Left renal pelvis (tissue), 4 donors: ENCODE results near the gene SLC38A3. TPM values are rescaled to one million over a fixed set of nuclear protein-coding genes. Genes with fewer than 3 reads are reported as not detected.
"Not testable (repeated sequence)": the region's sequence is repeated elsewhere in the genome, so short reads cannot be mapped to it uniquely, and the experiment has no call there.

Source experiments
- DNase-seq, 4 donors: peaks; one replicate each; pipeline ENCODE4 v3.0.0-alpha.2; 2013; ENCODE audit warnings: low read depth in 4 of 4, low spot score in 3 of 4
- polyA plus RNA-seq, 4 donors: library from polyadenylated mRNA; unstranded; fragments of 120-200 nt; gene quantifications; one replicate each; pipeline ENCODE4 v1.2.1, GENCODE V29; 2013; ENCODE audit not compliant: insufficient read length in 4 of 4

Gene SLC38A3
- polyA plus RNA-seq, 4 donors, result 3.2 to 7.1 (median 6.1) TPM

DNA sequence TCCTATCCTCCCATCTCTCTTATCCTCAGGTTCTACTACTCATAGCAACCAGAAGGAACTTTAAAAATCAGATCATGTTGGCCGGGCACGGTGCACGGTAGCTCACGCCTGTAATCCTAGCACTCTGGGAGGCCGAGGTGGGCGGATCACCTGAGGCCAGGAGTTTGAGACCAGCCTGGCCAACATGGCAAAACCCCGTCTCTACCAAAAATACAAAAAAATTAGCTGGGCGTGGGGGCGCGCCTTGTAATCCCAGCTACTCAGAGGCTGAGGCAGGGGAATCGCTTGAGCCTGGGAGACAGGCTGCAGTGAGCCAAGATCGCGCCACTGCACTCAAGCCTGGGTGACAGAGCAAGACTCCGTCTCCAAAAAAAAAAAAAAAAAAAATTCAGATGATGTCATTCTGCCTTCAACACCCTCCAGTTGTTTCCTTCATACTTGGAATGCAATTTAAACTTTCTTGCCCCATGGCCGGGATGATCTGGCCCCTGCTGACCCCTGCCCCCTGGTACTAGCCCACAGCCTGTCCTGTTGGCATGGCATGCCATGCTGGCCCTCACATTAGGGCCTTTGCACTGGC lies 23.2 kb downstream of the SLC38A3 start:
- not testable (repeated sequence) for DNase-seq

DNA sequence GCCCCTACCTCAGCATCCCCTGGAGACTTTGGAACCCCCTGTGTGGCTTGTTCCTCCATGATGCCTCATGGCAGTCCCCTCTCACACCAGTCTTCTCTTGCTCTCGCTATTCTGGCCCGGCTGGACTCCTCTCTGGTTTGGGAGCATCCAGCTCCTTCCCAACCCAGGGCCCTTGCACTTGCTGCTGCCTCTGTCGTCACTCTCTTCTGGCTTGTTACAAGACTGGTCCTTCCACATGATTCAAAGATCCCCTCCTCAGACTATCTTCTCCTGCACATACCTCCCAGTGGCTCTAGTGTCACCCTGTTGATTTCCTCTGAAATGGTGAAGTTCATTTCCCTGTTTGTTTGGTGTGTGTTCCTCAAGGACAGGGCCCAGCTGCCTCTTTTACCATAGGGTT lies 24.4 kb downstream of the SLC38A3 start:
- DNase-seq, result no peak

DNA sequence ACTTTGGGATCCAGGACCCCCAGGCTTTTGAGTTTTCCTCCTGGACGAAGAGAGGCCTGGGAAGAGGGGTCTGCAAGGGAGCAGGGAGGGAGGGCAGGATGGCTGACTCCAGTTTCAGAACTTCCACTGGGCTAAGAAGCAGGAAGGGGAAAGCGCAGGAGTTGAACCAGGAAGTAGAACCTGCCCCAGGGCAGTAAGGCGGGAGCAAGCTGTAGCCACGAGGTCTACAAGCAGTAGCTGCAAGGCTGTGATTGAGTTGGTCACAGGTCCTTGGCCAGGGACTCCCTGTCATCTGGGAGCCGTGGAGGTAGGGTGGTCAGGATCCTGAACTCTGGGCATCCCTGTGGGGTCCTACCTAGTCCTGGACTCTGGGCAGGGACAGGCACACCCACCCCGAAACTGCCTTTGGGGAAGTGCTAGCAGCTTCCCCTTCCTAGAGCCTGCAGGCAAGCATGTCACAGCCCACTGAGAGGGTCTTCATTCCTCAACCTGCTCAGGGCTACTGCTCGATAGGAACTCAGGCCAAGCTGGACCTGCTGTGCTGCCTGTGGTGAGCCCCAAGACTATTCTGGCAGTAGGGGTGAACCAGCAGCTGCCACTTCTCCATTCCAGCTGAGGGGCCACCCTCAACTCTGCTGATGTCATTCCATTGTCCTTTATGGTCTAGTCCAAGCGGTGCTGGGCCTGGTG lies 25.2 kb downstream of the SLC38A3 start:
- no peak for DNase-seq

DNA sequence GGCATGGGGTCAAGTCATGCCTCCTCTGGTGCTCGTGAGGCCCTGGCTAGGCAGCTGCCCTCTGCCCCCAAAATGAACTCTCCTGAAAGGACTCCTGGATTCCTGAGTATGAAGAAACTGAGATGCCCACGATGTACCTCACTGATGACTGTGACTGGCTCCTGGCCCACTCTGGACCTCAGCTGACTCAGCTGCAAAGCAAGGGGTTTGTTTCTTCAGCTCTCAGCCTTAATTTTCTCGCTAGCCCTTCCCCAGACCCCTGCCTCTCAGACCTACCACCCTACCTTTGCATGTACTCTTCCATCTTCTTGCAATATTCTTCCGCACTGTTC lies 25.7 kb downstream of the SLC38A3 start:
- no peak for DNase-seq

DNA sequence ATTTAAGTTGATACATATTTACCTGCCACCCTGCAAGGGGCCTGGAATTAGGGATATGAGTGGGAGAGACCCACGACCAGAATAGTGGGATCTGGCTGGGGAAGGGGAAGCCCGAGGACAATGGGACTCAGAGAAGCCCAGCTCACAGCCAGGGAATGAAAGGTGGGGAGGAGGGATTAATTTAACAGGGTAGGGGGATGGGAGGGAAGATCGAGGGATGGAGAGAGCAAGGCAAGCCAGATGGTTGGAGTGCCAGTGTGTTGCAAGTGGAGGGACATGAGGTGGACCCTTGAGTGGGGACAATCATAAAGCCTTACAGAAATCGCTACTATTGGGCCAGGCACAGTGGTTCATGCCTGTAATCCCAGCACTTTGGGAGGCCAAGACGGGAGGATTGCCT lies 26.5 kb downstream of the SLC38A3 start:
- DNase-seq, result no peak

DNA sequence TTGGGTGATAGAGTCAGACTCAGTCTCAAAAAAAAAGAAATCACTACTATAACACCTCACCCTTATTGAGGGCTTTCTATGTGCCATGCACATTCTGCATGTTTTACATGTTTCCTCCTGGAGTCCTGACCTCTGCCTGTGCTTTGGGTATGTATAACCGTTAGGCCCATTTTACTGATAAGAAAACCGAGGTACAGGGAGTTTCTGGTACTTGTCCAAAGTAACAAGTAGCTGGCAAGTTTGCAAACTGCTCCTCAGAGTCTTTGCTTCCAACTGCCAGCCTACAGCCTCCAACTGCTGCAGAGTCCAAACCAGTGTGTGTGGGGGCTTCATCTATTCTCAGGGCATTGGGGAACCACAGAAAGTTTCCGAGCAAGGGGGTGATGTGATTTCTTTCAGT lies 27.2 kb downstream of the SLC38A3 start:
- no peak for DNase-seq

DNA sequence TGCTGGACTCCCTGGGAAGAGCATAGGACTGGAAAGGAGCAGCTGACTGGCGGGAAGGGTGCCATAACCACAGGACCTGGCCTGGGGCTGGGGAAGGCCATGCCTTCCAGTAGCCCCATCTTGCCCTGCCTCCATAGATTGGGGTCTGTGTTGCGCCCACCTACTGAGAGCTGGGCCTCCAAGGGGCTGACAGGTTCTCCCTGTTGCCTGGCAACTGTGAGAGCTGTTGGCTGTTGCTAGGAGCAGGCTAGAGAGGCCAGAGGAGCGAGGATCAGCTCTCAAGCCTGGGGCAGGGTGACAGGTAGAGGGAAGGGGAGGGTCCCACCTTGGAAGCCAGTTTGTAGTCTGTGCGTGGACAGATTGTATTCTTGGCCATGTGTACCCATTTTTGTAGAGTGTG lies 28.1 kb downstream of the SLC38A3 start:
- DNase-seq, result no peak

DNA sequence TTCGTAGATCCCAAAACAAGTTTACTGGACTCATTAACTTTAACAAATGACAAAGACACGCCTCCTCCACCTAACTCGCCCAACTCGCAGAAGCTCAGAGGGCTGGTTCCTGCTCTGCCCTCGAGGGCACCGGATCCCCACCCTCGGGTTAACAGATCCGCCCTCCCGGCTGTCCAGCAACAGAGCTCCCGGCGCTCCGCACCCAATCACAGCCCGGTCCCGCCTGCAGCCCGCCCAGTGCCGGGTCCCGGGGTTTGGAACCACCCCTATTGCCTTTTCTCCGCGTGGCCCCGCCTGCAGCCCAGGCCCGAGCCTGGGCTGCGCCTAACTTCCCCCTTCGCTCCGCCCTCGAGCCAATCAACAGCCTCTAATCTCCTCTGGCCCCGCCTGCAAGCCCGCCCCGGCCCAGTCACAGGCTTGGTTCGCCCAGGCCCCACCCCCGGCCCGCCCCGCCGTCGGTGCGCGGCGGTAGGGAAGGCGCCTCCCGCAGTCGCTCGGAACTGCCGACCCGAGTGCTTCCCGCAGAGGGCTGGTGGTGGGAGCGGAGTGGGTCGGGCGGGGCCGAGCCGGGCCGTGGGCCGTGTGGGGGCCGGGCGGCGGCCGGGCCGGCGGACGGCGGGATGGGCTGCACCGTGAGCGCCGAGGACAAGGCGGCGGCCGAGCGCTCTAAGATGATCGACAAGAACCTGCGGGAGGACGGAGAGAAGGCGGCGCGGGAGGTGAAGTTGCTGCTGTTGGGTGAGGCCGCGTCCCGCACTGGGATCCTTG lies 30.8 kb downstream of the SLC38A3 start, which contains the start of gene GNAI2:
Gene GNAI2, plus strand, starts transcription at position 489 of the 768 bp plus-strand sequence. Its CDS starts 132 bp downstream, at position 621.
- peak; percentile 93 to 97 (median 96) for DNase-seq

DNA sequence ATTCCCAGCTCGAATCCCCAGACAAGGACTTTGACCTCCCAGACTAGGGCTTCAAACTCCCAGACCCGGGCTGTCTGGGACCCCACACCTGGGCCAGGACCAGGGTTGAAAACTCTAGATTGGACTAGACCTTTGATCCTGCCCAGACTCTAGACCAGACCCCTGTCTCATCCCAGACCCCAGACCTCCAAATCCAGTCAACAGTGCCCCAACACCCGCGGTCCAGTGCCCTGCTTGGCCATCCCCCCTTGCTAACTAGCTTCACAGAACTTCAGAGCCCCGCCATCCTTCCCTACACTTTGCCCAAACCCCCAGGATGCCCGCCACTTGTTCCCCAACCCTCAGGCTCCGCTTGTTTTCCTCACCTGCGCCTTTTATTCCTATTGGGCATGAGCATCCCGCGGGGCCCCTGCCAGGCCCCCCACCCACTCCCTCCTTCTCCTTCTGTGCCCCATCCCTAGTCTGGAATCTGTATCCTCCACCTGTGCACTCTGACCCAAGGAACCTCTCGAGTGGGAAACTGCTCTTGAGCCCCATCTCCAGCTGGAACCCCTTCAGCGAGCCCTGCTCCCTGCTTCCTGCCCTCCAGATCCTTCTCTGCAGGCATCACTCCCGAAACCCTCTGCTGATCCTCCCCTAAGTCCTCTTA lies 31.5 kb downstream of the SLC38A3 start:
- DNase-seq, result no peak

DNA sequence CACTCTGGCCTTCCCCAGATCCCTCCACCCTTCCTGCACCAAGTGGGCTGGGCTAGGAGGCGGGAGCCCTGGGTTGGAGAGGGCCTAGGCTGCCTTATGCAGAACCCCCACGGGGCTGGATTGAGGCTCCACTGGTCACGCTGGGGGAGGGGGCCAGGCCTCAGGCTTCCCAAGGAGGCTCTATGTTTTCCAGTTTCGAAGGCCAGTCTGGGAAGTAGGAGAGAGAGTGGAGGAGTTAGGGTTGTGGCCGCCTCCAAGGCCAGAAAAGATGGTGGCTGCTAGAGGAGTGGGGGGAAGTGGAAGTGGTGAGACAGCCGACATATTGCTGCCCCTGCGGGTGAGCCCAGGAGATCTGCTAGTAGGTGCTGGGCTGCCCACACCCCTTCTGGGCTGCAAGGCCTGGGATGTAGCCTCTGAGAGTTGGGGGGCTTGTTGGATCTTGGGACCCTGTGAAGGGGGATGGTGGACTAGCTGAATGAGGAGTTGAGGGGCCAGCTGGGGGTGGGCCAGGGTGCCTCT lies 32.1 kb downstream of the SLC38A3 start:
- DNase-seq, result no peak

DNA sequence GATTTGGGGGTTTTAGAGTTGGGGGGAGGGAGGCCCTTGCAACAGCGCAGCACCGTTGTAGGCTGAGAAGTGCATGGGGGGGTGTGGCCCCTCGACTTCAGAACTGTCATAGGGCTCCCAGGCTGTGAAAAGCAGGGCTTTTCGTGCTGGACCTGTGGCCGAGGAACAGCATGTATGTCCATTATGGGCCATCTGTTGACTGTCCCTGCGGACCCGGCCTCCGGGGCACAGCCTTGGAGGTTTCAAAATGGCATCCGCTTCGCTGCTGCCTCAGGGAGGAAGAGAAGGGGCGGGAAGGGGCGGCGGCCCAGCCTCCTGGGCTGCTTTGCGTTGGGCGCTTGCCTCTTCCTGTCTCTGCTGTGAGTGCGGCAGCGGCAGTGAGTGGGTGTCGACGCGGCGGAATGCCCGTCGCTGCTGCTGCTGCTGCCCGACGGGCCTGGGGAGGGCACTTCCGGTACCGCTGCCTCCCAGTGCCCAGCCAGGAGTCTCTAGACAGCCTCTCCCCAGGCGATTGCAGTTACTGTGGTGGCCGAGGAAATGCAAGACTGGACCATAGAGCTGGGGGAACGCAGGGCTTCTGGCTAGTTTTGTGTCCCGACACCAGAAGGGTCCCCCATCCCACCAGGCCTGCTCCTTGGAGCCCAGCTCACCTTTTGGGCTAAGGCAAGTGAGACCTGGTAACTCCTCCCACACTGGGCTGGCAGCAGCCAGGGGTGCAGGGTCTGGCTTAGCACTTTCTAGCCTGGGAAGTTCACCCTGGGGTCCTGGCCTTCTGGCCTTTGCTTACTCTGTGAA lies 32.9 kb downstream of the SLC38A3 start:
- DNase-seq, result no peak

DNA sequence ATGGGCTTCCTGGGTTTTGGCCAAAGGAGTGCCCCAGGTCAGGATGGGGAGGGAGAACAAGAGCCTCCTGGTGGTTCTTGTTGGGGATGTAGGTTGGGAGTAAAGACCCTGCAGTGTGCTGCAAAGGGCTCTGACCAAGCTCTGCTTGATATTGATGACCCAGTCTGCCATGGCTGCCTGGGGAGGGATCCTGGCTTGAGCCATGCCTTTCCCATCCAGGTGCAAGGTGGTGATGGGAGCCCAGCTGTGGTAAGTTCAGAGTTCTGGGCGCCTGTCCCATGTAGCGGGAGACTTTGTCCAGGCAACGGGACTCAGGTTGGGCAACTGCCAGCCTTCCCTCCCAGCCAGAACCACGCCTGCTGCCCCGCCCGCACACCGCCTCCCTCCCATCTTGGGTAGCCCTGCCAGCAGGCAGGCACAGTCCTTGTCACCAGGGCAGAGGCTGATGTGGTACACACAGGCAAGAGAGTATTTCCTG lies 33.5 kb downstream of the SLC38A3 start:
- no peak for DNase-seq

DNA sequence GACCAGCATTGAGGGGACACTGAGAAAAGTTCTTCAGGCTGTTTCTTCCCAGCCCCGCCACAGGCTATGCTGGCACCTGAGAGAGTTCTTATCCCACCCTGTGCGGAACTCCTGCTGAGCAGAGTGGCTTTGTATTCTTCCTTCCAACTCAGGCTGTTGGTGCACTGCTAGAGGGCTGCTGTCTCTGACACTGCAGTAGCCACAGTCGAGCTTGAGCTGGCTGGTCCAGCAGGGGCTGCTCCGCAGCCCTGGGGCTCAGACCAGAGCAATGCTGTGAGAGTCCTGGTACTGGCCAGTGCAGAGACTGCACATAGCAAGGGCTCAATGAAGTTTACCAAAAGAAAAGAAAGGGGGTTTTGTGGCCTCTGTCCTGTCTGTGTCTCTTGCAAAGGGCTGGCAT lies 34.6 kb downstream of the SLC38A3 start:
- no peak for DNase-seq

DNA sequence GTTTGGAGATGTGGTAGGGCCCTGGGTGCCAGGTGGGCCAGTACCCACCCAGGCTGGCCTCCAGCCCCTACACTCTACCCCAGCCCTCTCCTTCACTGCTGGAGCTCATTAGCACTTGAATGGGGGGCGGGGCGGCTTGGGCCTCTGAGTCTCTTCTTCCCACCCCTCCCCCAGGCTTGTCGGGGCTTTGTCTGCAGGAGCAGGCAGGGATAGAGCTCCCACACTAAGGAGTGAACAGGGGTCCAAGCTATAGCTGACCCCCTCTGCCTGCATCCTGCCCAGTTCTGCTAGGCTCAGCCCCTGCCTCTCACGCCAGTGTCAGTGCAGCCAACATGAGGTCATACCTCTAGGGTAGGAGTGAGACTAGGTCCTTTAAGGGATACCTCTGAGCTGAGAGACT lies 36.1 kb downstream of the SLC38A3 start:
- DNase-seq, result no peak

DNA sequence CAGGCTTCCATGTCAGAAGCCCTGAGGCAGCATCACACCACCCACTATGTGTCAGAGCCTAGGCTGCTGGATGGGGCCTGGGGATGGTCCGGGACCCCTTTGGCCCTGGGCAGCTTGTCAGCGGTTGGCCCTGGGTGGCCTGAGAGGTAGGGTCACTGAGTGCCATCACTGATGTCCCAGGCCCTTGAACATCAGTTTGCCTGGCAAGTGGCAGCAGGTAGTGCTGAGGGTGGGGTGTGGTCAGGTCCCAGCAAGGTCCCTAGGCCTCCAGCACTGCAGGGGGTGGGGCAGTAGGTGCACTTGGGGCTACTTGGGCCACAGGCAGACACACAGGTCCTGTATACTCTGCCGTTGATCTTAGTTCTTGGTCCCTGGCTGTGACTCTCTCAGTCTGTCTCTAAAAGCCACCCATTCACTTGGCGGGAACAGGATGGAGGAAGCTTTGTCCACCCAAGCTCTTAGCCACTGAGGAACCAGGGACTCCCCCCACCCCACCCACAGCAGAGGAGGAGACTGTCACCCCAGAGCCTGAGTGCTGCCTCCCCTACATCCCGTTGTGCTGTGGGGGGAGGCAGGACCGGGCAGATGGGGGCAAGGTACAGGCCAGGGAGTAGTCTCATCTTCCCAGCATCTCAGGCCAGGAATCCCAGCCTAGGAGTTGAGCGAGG lies 36.8 kb downstream of the SLC38A3 start:
- DNase-seq, result no peak

DNA sequence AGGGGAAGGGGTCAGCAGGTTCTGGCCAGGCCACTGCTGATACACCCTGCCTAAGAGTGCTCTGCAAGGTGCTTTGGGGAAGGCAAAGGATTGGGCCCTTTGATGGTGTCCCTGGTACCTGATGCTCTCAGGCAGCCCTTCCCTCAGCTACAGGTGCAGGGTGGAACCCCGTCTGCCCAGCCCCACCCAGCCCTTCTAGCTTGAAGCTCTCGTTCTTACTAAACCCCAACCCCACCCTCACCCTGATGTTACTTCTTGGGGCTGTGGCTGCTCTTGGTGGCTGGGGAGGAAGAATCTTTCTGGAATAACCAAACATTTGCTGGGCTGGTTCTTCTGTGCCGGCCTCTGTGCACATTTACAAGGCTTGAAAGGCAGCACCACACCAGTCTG lies 37.3 kb downstream of the SLC38A3 start:
- DNase-seq, result no peak

DNA sequence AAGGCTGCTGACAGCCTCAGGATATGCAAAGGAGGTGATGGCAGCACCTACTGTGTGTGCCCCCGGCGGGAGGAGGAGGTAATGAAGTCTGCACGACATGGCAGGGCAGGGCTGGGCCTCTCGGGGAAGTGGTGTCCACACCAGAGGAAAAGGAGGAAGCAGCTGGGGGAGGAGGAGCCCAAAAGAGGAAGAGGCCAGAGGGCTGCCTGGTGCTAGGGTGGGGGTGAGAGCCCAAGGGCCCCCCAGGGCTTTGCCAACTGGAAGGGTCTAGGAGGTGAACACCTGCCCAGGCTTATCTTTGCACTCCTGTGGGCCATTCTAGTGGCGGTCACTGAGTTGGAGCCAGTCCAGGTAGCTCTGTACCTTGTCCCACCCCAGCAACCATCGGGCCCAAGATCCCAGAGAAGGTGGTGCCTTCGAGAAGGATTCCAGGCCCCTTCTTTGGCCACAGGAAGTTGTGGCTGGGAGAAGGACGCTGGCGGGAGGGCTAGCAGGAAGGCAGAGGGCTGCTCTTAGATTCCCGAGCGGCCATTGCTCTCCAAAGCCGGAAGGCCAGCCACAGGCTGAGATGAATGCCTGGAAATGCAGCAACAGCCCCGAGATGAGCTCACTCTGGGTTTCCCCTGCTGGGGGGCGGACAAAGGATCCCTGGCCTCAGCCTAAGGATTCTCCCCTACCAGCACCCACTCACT lies 37.9 kb downstream of the SLC38A3 start:
- DNase-seq, result no peak

DNA sequence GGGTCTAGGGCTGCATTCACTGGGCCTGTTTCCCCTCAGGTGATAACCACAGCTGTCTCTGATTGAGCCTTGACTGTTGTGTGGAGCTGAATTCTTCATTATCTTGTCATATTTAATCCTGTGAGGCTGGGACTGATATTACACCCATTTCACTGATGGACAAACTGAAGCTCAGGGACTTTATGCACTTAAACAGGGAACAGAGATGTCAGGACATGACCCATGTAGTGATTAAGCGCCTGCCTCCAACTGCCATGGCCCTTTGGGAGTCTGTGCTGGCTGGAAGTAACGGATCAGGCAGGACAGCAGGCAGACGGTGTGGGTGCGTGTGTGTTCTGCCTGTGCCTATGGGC lies 38.4 kb downstream of the SLC38A3 start:
- DNase-seq, result no peak

DNA sequence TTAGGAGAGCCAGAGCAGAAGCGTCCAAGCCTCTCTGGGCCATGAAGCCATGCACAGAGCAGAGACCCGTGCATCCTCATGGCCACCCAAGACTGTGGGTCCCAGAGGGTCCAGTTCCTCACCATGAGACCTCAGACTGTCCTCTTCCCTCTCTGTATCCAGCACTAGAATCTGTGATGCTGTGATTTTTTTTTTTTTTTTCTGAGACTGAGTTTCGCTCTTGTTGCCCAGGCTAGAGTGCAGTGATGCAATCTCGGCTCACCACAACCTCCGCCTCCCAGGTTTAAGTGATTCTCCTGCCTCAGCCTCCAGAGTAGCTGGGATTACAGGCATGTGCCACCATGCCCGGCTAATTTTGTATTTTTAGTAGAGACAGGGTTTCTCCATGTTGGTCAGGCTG lies 39.7 kb downstream of the SLC38A3 start:
- not testable (repeated sequence) for DNase-seq
